GM18508 (cell line): ENCODE data around the gene TPGS1.

Experiments used
- ATAC-seq: cut with Tn5 transposase; IDR thresholded peaks from one replicate; pipeline ENCODE4 v1.9.1; 2021; ENCODE audit warnings: moderate number of reproducible peaks; ENCODE audit not compliant: insufficient read depth, unreplicated experiment

TPGS1 gene, protein sequence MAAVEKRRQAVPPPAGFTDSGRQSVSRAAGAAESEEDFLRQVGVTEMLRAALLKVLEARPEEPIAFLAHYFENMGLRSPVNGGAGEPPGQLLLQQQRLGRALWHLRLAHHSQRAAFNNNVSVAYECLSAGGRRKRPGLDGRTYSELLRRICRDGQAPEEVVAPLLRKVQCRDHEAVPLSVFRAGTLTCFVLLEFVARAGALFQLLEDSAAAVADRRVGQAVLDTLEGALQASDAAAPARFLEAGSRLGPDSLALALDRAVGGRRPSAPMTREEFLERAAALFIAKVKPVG

DNA sequence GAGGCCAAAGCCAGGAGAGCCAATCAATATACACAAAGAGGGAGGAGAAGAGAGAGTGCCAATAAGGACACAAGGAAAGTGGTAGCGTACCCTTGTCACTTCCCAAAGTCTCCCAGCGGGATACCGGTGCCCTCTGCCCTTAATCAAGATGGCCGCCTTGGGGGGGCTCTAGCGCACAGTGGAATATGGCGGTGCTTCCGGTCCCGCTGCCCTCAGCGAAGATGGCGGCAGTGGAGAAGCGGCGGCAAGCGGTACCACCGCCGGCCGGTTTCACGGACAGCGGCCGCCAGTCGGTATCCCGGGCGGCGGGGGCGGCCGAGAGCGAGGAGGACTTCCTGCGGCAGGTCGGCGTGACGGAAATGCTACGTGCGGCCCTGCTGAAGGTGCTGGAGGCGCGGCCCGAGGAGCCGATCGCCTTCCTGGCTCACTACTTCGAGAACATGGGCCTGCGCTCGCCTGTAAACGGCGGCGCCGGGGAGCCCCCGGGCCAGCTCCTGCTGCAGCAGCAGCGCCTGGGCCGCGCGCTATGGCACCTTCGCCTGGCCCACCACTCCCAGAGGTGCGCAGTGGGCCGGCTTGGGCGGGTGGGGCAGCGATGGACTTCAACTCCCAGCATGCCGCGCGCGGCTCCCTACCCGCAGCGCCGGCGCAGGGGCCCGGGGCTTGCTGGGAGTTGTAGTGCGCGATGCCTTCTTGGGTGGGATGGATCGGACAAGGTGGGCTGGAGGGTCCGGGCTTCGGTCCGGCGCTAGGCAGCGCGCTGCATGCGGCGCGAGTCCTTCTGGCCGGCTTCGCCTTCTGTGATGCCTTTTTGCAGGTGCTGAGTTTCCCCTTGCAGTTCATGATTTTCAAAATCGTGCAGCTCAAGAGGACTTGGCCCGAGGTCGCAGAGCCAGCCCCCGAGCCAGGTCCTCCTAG lies at the start of gene TPGS1:
TPGS1 (plus strand) TSS at position 212 of the 918 bp plus-strand sequence; CDS start at position 222, 10 bp downstream.
- ATAC-seq, result peak; percentile 16

DNA sequence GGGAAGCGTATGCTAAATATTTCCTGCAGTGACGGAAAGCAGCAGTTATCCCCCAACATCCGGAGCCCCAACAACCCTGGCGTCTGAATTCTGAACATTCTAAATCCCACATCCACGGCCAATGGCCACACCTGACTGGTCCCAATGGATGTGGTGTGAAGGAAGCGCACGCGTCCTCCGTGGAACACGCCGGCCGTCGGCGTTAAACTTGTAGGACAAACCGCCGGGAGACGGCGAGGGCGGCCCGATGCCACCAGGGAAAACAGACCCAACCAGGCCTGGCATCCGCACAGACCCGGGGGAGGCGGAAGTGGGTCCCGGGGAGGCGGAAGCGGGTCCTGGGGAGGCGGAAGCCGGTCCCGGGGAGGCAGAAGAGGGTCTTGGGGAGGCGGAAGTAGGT lies 49.7 kb upstream of the TPGS1 start:
- ATAC-seq, result no peak

DNA sequence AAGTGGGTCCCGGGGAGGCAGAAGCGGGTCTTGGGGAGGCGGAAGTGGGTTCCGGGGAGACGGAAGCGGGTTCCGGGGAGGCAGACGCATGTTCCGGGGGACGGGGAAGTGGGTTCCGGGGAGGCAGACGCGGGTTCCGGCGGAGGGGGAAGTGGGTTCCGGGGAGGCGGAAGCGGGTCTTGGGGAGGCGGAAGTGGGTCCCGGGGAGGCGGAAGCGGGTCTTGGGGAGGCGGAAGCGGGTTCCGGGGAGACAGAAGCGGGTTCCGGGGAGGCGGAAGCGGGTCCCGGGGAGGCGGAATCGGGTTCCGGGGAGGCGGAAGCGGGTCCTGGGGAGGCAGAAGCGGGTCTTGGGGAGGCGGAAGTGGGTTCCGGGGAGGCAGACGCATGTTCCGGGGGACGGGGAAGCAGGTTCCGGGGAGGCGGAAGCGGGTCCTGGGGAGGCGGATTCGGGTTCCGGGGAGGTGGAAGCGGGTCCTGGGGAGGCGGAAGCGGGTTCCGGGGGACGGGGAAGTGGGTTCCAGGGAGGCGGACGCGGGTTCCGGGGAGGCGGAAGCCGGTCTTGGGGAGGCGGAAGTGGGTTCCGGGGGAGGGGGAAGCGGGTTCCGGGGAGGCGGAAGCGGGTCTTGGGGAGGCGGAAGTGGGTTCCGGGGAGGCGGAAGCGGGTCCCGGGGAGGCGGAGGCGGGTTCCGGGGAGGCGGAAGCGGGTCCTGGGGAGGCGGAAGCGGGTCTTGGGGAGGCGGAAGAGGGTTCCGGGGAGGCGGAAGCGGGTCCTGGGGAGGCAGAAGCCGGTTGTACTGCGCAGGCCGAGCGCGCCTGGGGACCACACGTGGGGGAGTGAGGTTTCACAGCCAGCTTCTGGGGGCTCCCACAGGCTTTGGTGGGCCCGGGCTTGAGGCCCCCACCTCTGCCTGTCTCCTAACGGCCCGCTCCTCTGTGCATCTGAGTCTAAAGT lies 48.9 kb upstream of the TPGS1 start:
- no peak for ATAC-seq

DNA sequence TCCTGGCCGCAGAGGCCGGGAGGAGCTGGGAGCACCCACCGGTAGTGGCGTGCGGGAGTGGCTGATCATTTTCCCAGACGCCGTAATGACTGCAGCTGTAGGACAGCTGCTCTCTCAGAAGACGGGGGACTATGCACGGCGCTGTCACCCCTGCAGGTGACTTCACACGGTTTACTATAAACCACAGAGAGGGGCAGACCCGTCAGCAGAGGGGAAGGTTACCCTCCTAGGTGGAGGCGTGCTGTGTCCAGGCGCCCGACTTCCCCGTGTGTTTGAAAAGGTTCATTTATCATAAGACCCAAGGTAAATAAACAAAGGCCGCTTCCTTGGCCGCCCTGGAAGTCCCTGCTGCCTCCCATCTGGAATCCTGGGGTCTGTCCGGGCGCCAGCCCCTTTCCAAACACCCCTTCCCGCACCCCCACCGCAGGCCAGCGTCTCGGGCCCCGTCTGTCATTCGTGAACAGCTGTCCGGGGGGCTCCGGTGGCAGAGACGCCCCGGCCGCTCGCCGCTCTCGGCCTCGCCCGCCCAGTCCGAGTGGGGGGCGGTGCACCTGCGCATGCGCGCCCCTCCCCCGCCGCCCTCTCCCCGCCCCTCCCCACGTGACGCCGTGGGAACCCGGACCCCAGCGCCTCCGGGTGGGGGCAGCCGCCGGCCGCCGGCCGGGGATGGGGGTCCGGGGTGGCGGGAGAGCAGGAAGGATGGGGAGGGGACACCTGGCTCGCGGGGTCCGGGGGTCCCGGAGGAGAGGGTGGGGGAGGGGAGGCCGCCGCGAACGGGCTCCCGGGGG lies 47.4 kb upstream of the TPGS1 start:
- no peak for ATAC-seq

DNA sequence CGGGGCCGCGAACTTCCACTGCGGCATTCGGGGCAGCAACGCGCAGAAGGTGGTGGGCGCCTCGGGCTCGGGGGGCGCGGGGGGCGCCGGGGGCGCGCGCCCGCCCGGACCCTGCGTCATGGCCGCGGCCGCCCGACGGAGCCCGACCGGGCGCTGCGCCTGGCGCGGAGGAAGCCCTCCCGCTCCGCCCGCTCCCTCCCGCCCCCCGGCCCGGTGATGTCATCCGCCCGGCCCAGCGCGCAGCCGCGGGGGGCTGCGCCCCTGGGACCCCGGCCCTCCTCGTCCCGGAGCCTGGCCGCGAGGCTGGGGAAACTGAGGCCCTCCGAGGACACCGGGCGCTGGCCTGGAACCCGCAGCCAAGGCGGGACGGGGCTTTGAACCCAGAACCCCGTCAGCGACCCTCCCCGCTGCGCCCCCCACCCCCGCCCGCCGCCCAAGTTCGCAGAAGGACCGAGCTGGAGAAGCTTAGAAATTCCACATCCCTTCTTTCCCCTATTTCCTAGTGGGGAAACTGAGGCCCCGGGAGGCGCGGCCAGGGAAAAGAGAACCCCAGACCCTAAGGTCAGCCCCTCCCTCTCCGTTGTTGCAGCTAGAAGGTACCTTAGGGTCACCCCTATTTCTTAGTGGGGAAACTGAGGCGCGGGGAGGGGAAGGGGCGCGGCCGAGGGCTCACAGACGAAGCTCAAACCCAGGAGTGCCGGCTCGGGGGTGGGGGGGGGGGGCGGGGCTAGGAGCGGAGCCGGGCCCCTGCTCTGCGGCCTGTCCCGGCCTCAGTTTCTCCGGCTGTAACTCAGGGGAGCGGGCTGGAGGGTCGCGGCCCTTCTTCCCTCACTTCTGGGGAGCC lies 46.2 kb upstream of the TPGS1 start, which contains the start of gene SHC2:
SHC2 (minus strand) TSS at position 157 of the 844 bp plus-strand sequence; CDS start at position 120, 37 bp downstream.
- ATAC-seq, result no peak

DNA sequence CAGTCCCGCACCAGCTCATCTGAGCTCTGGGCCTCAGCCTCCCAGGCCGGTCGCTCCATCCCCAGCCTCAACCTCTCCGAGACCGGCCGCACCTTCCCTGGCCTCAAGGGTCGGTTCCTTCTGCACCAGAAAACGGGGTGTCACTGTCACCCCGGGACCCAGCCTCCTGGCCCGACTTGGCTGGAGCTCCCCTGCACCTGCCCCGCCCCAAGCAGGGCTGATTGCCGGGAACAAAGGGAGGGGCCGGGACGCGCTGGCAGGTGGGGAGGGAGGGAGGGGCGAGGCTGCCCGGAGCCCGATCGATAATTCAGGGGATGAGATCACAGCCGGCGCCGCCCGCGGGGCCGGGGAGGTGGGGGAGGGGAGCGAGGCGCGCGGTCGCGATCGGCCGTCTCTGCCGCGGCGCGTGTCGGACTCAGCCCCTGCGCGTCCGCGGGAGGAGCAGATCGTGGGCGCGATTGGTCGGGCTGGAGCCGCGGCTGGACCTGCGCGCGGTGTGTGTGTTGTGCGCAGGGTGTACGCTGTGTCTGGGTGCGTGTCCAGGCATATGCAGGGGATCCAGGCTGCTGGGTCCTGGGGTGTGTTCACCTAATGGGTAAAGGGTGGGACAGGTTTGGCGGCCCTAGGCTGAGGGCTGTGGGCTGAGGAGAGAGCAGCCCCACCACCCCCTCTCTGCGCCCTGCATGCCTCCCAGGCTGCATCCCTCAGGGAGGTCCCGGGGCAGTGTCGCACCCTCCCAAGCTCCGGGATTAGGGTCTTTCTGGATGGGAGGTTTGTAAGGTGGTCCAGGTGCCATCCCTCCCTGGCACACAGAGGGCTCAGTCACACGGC lies 45.4 kb upstream of the TPGS1 start:
- no peak for ATAC-seq

DNA sequence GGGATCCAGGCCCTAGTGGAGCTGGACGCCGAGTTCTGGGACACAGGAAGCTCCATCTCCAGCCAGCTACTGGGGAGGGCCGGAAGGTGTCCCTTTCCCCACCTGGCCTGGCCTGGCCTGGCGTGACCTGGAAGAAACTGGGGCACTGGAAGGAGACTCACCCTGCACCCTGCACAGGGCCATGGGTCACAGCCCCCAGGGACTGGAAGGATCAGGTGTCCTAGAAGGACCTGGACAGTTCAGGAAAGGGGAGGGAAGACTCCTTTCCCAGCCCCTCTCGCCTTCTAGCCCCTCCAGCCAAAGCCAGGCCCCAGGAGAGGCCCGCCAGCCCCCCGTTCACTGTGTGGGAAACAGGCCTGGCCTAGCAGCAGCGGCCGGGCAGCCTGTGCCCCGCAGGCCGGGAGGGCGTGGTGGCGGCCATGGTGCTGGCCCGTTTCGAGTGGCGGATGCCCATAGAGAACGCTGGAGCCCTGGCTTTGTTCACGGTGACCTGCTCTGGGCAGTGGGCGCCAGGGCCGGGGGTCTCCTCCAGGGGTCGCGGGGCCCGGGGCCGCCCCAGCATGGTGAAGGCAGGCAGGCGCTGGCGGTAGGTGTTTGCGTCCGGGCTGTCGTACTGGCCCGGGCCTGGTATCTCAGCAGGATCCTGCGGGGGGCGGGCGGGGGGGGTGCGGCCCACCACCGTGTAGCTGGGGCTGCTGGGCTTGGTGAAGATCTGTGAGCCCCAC lies 43.7 kb upstream of the TPGS1 start:
- ATAC-seq, result no peak

DNA sequence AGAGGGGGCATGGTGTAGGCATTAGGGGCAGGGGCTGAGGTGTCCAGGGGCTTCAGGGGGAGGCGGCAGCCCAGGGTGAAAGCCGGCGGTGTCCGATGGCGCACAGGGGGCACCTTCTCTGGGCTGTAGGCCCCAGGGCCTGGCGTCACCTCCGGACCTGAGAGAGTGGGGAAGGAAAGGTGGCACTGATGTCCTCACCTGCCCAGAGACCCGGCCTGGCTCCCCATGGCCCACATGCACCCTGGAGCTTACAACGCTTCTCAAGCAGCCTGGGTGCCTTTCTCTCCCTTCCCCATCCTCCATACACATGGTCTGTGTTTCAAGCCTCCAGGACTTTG lies 43.1 kb upstream of the TPGS1 start:
- no peak for ATAC-seq

DNA sequence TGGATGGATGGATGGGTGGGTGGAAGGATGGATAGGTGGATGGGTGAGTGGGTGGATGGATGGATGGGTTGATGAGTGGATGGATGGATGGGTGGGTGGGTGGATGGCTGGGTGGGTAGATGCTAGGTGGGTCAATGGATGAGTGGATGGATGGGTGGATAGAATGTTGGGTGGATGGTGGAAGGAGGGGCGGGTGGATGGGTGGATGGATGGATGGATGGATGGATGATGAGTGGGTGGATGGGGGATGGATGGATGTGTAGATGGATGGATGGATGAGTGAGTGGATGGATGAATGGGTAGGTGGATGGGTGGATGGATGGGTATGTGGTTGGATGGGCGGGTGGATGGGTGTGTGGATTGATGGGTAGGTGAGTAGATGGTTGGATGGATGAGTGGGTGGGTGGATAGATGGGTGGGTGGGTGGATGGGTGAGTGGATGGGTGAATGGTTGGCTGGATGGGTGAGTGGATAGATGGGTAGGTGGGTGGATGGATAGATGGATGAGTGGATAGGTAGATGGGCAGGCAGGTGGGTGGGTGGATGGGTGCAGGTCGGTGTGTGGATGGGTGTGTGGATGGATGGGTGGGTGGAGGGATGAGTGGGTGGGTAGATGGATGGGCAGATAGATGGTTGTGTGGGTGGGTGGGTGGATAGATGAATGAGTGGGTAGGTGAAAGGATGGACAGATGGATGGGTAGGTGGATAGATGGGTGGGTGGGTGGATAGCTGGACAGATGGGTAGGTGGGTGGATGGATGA lies 42.1 kb upstream of the TPGS1 start:
- ATAC-seq, result no peak

DNA sequence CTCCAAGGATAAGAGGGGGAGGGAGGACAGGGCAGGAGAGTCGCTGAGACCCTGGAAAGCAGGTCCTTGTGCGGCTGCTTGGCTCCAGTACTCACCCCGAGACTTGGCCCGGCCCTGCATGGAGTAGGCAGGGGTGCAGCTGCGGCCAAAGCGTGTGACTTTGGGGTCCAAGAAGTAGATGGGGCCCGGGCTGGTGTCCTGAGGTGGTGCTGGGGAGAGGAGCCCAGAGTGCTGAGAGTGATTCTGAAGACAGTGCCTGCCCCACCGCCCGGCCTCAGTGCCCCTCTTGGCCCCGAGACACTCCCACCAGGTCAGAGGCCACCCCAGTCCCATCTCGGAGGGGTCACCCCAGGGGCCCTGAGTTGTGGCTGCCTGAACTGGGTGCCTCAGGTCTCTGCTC lies 39.7 kb upstream of the TPGS1 start:
- ATAC-seq, result no peak

DNA sequence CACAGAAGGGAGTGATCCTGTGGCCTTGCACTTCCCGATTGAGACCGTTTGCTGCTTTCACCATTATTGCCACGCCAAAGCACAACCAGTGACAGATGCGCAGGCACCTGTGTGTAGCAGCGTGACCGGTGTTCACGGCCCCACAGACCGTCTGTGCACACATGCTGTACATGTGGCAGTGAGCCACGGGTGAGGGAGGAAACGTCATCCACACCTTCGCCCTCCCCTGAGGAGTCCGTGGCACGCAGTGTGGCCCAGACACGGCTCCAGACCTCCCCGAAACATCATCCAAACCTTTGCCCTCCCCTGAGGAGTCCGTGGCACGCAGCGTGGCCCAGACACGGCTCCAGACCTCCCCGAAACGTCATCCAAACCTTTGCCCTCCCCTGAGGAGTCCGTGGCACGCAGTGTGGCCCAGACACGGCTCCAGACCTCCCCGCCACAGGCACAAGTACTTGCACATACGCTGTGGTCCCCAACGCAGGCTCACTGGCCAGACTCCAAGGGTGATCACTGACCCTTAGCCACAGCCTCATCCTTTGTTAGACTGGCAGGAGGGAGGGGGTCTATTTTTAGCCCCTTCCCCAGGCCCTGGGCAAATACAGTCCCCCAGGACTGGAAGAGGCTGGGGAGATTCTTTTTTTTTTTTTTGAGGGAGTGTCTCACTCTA lies 38.6 kb upstream of the TPGS1 start:
- no peak for ATAC-seq

DNA sequence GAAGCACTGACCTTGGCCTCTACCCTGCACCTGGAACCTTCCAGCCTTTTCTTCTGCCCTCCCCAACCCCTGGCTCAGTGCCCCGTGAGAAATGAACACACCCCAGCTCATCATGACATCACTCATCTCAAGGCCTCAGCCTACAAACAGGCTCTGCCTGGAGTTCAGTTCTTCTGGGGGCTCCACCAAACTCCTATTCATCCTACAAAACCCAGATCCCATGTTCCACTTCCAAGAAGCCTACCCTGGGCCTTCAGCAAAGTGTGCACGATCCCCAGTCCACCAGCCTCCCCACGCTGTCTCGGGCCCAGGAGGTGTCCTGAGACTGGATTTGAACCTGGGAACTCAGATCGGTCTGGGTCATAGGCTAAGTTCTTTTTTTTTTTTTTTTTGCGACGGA lies 37.5 kb upstream of the TPGS1 start:
- no peak for ATAC-seq

DNA sequence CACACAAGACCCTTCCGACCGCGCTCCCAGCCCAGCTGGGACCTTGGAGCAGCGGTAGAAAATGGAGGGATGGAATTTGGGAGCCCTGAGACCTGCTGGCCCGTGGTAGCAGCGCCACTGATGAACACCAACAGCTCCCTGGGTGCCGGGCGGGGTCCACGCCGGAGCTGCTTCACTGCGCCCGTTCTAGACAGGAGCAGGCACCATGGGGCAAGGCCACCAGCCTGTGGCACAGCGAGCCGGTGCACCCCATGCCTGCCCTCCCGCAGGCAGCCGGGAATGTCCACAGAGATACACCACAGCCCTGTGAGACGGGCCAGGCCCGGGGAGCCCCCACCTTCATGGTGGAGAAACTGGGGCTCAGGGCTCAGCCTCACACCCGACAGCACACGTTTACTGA lies 36.6 kb upstream of the TPGS1 start:
- no peak for ATAC-seq

DNA sequence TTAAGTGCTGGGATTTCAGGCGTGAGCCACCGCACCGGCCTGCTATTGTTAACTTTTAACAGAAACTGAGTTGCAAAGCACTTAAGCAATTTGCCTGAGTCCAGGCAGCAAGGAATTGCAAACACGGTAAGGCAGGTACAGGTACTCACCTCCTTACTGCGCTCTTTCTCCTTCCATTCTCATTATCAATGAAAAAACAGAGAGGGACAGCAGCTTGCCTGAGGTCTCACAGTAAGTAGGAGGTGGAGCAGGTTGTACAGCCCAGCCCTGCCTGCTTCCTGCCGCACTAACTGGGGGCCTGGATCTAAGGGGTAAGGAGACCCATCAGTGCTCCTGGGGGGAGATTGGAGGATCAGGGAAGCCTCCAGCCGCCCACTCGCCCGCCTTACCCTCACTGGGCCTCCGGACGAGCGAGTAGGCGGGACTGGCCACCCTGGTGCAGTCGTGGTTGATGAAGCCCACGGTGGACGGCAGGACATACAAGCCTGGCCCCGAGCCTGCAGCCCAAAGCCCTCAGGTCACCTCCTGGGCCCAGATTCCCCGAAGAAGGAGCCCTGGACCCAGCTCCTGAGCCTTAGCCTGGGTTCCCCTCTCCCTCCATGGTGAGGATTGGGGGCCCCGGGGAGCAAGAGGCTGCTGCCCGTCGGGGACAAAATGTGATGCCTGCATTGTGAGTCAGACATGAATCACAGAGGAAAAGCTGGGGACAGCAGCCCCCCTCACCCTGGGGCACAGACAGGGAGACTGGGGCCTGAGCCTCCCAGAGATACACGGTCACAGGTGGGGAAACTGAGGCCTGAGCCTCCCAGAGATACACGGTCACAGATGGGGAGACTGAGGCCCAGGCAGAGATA lies 35.1 kb upstream of the TPGS1 start:
- ATAC-seq, result no peak
